Skeletal muscle tissue (tissue), 4 donors: ENCODE data around the gene SYT10. TPM values are rescaled to one million over a fixed set of nuclear protein-coding genes. Genes with fewer than 3 reads are reported as not detected.
"Not testable (repeated sequence)": the region's sequence is repeated elsewhere in the genome, so short reads cannot be mapped to it uniquely, and the experiment has no call there.

Source experiments
- H3K27ac ChIP-seq: one replicate; pipeline ENCODE4 v1.7.0; 2013; ENCODE audit warnings: mild to moderate bottlenecking, low read depth, low read length, inconsistent platforms
- H3K27me3 ChIP-seq, 3 donors: one replicate each; pipeline ENCODE4 v1.7.0; 2013; ENCODE audit warnings: low read length in 3 of 3; ENCODE audit not compliant: control insufficient read depth in 3 of 3, insufficient read depth in 3 of 3
- H3K36me3 ChIP-seq, 3 donors: one replicate each; pipeline ENCODE4 v1.7.0; 2013; ENCODE audit warnings: low read length in 3 of 3; ENCODE audit not compliant: control insufficient read depth in 3 of 3, insufficient read depth in 3 of 3
- H3K4me1 ChIP-seq, 3 donors: one replicate each; pipeline ENCODE4 v1.7.0; 2013; ENCODE audit warnings: low read length in 3 of 3, mild to moderate bottlenecking in 3 of 3; ENCODE audit not compliant: control insufficient read depth in 3 of 3, insufficient read depth in 3 of 3
- H3K4me3 ChIP-seq, 3 donors: one replicate each; pipeline ENCODE4 v1.7.0; 2013; ENCODE audit warnings: low read length in 3 of 3
- H3K9ac ChIP-seq, 3 donors: one replicate each; pipeline ENCODE4 v1.7.0; 2013; ENCODE audit warnings: low read length in 3 of 3, mild to moderate bottlenecking in 3 of 3, moderate library complexity in 2 of 3, low read depth in 1 of 3
- H3K9me3 ChIP-seq, 3 donors: one replicate each; pipeline ENCODE4 v1.7.0; 2013; ENCODE audit warnings: low read length in 3 of 3; ENCODE audit not compliant: control insufficient read depth in 3 of 3
- total RNA-seq: library from RNA; depleted of rRNA; stranded (reverse); fragments of >200 nt; gene quantifications from one replicate; pipeline ENCODE4 v1.2.3, GENCODE V29; 2014
- donor health status: Osteomylitis.

Gene SYT10
- total RNA-seq, 1 donor from 2014 or later = not detected

DNA sequence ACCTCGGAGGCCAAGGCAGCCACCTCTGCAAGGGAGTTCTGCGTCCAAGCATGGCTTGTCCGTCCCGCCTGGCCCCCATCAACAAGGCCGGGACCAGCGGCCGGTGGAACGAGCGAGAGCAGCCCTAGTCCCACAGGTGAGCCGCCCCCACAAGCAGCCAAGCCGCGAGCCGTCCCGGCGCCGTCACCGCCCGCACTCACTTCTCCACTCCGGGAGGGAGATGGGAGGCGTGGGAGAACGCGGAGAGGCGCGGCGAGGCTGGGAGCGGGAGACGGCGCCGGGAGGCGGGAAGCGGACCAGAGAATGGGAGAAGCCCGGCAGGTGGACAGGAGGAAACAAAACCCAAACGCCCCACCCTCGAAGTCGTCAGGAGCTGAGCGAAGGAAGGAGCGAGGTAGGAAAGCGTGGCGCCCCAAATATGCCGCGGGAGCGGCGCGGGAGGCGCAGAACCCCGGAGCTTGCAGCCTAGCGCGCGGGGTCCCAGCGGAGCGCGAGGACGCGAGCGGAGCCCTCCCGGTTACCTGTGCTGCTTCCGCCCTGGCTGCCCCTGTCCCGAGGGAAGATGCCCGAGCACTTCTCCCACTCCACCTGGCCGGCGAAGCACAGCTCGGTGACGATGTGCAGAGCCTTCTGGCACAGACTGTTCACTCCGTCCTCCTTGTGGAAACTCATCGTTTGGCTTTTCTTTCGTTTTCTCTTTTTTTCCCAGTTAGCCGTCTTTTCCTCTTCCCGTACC, 600 bp downstream of the SYT10 start:
- H3K36me3 ChIP-seq = no peaks in the 10 kb centered on the region
- peak overlapping the region; percentile 60 to 66 (median 61) for H3K4me3 ChIP-seq
- H3K9me3 ChIP-seq = no peaks in the 10 kb centered on the region
- H3K27ac ChIP-seq = no peak overlapping the region
- no peak overlapping the region for H3K9ac ChIP-seq
- H3K4me1 ChIP-seq = peaks cover 0 to 3% (median 0%) of the 10 kb centered on the region in 3 donors
- peaks cover 13 to 29% (median 18%) of the 10 kb centered on the region in 3 donors for H3K27me3 ChIP-seq

DNA sequence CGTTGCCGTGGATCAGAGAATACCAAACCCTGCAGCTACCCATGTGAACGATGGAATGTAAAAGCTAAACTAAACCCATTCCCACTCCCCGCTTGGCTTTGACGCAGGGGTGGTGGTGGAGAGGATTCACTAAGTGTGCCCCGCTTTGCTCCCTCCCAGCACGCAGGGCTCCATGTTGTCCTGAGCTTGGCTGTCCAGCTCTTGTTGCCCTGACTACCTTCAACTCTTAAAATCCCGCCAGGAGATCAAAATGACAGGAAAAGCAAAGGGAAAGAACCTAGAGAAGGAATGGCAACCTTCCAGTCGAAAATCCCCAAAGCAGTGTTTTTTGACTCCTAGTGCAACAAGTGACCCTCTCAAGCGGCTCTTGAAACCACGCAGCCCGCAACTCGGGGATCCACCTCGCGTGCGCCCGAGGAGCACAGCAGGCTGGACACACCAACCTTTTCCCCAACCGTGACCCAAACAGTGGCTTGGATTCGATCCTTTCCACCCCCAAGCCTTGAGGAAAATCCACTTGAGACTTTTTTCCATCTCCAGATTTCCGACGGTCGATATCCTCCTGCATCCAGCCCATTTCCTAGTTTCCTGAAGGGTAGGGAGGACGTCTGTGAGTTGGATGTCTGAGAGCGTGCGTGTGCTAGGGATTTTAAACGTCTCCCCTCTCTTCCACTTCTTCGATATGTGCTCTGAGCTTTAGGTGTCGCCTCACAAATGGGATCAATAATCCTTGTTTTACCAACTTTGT, 1.4 kb downstream of the SYT10 start:
- Histone ChIP-seq H3K27me3 (peaks cover 13 to 27% (median 18%) of the 10 kb centered on the region in 3 donors), H3K36me3 (no peaks in the 10 kb centered on the region), H3K27ac (no peak overlapping the region), H3K9me3 (no peaks in the 10 kb centered on the region), H3K4me3 (no peak overlapping the region), H3K9ac (no peak overlapping the region), H3K4me1 (peaks cover 0 to 3% (median 0%) of the 10 kb centered on the region in 3 donors)

DNA sequence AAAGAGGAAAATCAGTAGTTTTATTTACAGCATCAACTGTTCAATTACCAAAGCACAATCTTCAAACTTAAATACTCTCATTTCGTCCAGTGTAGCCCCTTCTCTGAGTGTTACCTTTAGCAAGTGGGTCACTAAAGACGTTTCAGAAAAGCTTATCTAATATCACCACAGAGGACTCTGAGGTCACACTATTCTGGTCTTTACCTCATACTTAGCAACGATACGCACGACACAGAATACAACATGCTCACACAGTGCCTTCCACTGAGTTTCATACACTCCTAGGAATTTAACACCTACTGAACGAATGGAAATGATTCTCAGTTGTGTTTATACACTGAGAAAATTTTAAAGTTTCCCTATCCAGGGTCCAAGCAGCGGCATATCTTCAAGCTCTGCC, 2.0 kb downstream of the SYT10 start:
- Histone ChIP-seq H3K36me3 (no peaks in the 10 kb centered on the region), H3K9me3 (no peaks in the 10 kb centered on the region), H3K27me3 (peaks cover 13 to 27% (median 18%) of the 10 kb centered on the region in 3 donors), H3K9ac (no peak overlapping the region), H3K27ac (no peak overlapping the region), H3K4me3 (no peak overlapping the region), H3K4me1 (peaks cover 0 to 3% (median 0%) of the 10 kb centered on the region in 3 donors)

DNA sequence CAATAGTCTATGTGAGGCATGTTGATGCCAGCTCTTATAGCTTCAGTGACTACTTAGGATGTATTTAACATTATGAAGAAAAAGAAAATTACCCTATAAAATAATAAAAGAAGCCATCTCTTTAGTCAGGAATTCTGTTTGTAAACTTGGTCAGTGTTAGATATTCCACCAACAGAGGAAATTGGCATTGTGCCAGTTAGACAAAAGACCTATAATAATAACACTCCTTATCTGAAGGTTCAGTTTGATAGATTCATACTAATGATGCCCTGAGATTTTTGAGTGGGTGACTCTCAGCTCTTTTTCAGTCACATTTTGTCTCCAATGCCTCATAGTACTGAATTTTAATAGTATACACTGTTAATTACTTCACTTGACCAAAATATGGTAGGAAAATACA, 6.6 kb downstream of the SYT10 start:
- peaks cover 3 to 6% (median 5%) of the 10 kb centered on the region in 3 donors for H3K27me3 ChIP-seq
- no peaks in the 10 kb centered on the region for H3K36me3 ChIP-seq
- H3K4me1 ChIP-seq = no peaks in the 10 kb centered on the region
- H3K9ac ChIP-seq = no peak overlapping the region
- H3K4me3 ChIP-seq = no peak overlapping the region
- no peak overlapping the region for H3K27ac ChIP-seq
- no peaks in the 10 kb centered on the region for H3K9me3 ChIP-seq

DNA sequence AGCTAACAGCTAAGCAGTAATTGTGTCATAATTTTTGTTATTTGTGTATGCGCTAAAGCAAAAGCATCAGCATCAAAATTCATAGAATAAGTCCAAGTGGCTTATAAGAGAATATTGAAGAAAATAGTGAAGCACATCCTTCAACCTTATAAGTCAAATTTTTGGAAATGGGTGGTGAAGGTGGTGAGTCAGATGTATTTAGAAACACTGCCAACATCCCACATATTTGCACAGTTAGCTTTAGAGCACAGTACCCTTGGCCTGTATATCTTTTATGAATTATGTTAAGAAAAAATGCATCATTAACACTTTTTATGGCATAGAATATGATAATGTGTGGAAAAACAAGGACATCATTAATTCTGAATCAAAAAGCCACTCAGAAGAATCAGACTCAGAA, 8.0 kb downstream of the SYT10 start:
- Histone ChIP-seq H3K27ac (no peak overlapping the region), H3K4me3 (no peak overlapping the region), H3K27me3 (no peaks in the 10 kb centered on the region), H3K4me1 (no peaks in the 10 kb centered on the region), H3K36me3 (no peaks in the 10 kb centered on the region), H3K9ac (no peak overlapping the region), H3K9me3 (no peaks in the 10 kb centered on the region)

DNA sequence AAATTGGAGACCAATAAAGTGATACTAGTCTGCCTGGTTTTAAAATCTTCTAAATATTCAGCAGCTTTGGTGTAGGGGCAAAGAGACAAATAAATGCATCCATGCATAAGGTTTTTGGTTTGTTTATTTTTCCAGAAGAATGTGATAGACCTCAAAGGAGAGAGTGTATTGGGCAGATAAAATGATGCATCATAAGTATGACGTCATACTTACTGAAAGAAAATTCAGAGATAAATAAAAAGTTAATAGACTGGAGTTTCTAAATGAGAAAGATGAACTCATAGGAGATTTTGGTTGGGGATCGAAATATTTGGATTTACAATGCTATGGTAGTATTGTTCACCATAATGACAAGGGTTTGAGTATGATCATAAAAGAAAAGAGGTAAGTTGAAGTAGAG, 10.2 kb downstream of the SYT10 start:
- H3K4me3 ChIP-seq = no peak overlapping the region
- H3K9ac ChIP-seq = no peak overlapping the region

DNA sequence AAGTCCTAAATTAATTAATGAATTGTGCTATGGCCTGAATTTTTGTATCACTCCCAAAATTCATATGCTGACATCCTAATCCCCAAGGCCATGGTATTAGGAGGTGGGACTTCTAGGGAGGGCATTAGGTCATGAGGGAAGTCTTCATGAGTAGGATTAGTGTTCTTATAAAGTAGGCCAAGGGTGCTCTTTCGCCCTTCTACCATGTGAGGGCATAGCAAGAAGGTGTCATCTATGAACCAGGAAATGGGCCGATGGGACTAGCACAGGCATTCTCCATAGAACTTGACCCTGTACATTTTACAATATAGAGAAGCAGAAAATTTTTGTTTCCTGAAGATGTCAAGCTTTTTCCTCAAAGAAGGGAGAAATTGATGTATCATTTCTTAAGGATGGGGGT, 12.5 kb downstream of the SYT10 start:
- no peak overlapping the region for H3K9ac ChIP-seq
- H3K27ac ChIP-seq = no peak overlapping the region
- no peaks in the 10 kb centered on the region for H3K4me1 ChIP-seq
- no peaks in the 10 kb centered on the region for H3K9me3 ChIP-seq
- no peak overlapping the region for H3K4me3 ChIP-seq
- no peaks in the 10 kb centered on the region for H3K27me3 ChIP-seq
- no peaks in the 10 kb centered on the region for H3K36me3 ChIP-seq

More for the DNA sequence above, 10.2 kb downstream of the SYT10 start:
- Histone ChIP-seq H3K27me3 (no peaks in the 10 kb centered on the region), H3K9me3 (no peaks in the 10 kb centered on the region), H3K27ac (no peak overlapping the region), H3K4me1 (no peaks in the 10 kb centered on the region), H3K36me3 (no peaks in the 10 kb centered on the region)

DNA sequence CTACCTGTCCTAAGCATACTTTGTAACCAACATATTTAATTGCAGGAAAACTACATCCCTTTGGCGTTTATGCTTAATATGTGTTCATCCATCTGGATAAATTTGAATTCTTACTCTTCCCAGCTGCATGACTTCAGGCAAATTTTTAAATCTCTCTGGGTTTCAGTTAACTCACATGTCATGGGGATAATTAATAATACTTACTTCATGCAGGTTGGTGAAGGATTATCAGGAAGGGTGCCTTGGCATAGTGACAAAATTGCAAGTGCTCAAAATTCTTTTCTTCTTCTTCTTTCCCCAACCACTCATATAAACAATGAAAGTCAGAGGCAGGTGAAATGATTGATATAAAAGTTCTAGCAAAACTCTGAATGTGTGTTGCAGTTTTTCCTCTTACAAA, 15.9 kb downstream of the SYT10 start:
- H3K9ac ChIP-seq = no peak overlapping the region
- H3K27me3 ChIP-seq = no peaks in the 10 kb centered on the region
- no peaks in the 10 kb centered on the region for H3K9me3 ChIP-seq
- no peaks in the 10 kb centered on the region for H3K36me3 ChIP-seq
- H3K27ac ChIP-seq = no peak overlapping the region
- H3K4me3 ChIP-seq = no peak overlapping the region
- H3K4me1 ChIP-seq = no peaks in the 10 kb centered on the region

DNA sequence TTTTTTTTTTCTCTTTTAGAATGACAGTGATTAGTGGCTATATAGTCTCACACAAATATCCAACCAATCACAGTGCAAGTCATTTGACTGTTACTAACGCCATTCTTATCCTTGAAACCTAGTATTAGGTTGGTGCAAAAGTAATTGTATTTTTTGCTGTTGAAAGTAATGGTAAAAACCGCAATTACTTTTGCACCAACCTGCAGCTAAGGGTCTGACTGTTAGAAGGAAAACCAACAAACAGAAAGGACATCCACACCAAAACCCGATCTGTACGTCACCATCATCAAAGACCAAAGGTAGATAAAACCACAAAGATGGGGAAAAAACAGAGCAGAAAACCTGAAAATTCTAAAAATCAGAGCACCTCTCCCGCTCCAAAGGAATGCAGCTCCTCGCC, 27.2 kb downstream of the SYT10 start:
- not testable (repeated sequence) for H3K9me3 ChIP-seq, H3K36me3 ChIP-seq, H3K4me1 ChIP-seq, H3K27ac ChIP-seq, H3K27me3 ChIP-seq, H3K4me3 ChIP-seq, H3K9ac ChIP-seq

DNA sequence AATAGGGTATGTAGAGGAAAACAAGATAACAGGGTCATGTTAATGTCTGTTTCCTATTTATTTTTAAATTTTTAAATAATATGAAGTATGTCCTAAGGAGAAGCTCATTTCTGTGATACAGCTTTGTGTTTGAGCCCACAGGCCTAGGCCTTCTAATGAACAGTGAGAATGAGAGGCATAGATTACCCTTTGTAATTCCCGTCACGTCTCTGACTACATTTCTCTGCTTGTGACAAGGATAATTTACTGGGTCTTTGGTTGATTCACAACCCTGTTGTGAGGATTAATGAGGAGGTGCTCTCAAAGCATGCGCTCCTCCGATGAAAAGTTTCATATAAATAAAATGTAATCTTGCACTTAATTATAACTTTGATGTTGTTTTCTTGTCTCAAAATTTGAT, 56.1 kb downstream of the SYT10 start:
- Histone ChIP-seq H3K4me3 (no peak overlapping the region), H3K9me3 (no peaks in the 10 kb centered on the region), H3K9ac (no peak overlapping the region), H3K4me1 (no peaks in the 10 kb centered on the region), H3K27ac (no peak overlapping the region), H3K36me3 (no peaks in the 10 kb centered on the region), H3K27me3 (no peaks in the 10 kb centered on the region)
